GM19025 (cell line): ENCODE results near the gene TRIM28.
A peak's percentile ranks its signal among the peaks of the same experiment; 100 is the strongest.
"Not testable (repeated sequence)": the region's sequence is repeated elsewhere in the genome, so short reads cannot be mapped to it uniquely, and the experiment has no call there.

ENCODE experiments used
- ATAC-seq: cut with Tn5 transposase; IDR thresholded peaks from one replicate; pipeline ENCODE4 v1.9.1; 2021; ENCODE audit warnings: mild to moderate bottlenecking, low read depth, moderate library complexity; ENCODE audit not compliant: unreplicated experiment

TRIM28 gene

DNA sequence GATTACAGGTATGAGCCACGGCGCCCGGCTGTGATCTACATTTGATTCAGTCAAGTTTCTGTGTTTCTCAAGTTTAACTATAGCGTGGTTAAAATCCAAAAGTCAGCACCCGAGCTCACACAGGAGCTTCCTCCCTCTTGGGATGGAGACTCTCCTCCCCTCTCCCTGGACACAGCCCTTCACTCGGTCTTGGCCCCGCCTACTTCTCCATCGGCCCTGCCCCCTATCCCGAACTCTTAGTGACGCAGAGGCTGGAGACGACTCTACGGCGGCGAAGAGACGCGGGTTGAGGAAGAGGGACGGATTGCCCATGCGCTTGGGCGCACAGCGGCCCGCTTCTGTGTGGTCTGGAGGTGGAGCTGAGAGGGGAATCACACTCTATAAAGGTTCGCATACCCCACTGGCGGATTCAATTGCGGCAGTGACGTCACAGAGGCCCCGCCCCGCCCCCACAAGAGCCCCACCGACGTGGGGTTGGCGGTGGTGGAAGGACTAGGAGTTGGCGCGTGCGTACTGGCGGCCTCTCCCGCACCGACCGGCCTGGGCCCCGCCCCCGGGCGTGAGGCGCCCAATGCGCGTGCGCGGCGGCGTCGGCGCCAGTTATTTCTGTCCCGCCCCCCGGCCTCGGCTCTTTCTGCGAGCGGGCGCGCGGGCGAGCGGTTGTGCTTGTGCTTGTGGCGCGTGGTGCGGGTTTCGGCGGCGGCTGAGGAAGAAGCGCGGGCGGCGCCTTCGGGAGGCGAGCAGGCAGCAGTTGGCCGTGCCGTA is at the start of gene TRIM28:
TSS of gene TRIM28 (plus strand) at position 239 of the 765 bp plus-strand sequence. CDS start 694 bp downstream, outside the sequence.
- peak; percentile 68 for ATAC-seq

GRCh38 chr19:58497634-58498170 is 46.2 kb upstream of the TRIM28 start:
- ATAC-seq: no peak

- no peak for ATAC-seq
Measured at GRCh38 chr19:58498316-58499020, 45.4 kb upstream of the TRIM28 start.

- peak; percentile 94 for ATAC-seq
Measured at GRCh38 chr19:58499021-58499927, 44.6 kb upstream of the TRIM28 start.

DNA sequence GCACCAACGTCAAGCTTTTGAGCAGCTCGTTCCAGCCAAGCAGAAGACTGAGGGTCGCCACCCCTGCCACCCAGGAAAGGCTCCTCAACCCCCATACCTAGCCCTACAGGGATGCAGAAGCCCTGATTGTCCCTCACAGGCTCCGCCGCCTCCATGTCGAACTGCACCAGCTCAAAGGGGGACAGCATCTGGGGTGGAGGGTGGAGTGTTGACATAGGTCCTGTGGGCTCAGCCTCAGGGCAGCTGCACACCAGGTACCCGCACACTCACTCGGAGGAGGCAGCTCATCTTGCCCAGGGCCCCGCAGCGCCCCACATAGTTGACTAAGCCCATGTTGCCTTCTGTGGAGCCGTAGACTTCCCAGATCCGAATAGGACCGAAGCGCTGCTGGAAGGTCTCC is 43.6 kb upstream of the TRIM28 start:
- ATAC-seq: no peak

- not testable (repeated sequence) for ATAC-seq
Measured at GRCh38 chr19:58507602-58508223, 36.2 kb upstream of the TRIM28 start.

GRCh38 chr19:58509731-58510083 is 34.2 kb upstream of the TRIM28 start:
- ATAC-seq: no peak

GRCh38 chr19:58510084-58510862 is 33.6 kb upstream of the TRIM28 start:
- no peak for ATAC-seq

DNA sequence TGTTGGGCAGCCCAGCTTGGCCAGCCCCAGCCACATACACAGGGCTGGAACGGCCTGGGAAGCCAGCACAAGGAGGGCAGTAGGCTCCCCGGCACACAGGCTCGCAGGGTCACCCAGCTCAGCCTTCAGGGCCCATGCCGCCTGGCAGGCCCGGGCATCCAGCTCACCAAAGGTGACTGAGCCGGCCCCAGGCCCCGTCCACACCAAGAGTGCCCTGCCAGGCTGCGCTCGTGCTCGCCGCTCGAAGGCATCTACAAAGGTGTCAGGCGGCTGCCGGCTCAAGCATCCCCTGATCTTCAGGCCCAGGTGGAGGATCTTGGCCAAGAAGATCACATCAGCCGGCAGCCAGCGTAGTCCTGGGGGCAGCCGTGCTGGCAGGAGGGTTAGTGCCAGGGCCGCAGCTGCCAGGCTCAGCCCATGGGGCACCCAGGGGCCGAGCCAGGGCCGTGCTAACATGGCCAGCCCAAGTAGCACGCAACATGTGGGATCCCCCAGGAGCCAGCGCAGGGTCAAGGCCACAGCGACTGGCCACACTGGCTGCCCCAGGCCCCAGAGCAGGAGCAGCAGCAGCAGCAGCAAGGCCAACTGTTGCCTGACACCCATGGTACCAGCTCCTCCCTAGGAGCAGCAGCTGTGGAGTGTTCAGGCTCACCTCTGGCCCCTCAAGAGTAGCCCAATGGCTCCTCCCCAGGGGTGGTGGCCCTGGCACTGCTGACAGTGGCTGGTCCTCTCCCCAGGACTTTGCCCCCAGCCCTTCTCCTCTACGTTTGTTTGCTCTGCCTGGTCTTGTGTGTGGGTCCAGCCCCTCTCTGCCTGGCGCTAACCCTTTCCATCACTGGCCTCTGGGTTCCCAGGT is 32.3 kb upstream of the TRIM28 start, which contains the start of gene SLC27A5:
TSS of gene SLC27A5 (minus strand) at position 640 of the 856 bp plus-strand sequence. CDS start at position 603, 37 bp downstream.
- no peak for ATAC-seq

- ATAC-seq: no peak
Measured at GRCh38 chr19:58513213-58513693, 30.6 kb upstream of the TRIM28 start.

- ATAC-seq: peak; percentile 79
Measured at GRCh38 chr19:58513694-58514563, 29.9 kb upstream of the TRIM28 start.

GRCh38 chr19:58514564-58515022 is 29.3 kb upstream of the TRIM28 start:
- ATAC-seq: no peak

GRCh38 chr19:58515259-58515658 is 28.6 kb upstream of the TRIM28 start:
- ATAC-seq: no peak

DNA sequence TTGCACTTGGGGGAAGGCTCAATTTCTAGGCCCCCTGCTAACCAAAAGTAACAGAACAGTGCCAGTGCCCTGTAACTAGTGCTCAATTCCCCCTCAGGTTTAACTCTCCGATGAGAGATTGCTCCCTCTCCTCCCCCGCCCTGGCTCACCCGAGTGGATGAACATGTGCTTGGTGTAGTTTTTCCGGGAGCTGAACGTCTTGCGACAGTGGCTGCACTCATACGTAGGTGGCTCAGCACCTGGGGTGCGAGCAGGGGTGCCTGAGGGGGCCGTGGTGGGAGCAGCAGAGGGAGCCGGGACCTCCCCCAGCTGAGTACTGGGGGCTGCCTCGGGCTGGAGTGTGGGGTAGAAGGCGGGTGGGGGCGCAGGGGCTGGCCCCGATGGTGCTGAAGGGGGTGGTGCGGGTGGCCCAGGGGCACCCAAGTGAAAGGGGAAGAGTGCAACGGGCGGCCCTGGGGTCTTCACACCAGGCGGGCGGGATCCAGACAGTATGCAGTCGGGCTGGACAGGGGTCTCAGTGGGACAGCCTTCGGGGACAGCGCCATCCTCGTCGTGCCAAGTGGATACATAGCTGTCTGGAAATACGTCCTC is 27.5 kb upstream of the TRIM28 start:
- no peak for ATAC-seq

DNA sequence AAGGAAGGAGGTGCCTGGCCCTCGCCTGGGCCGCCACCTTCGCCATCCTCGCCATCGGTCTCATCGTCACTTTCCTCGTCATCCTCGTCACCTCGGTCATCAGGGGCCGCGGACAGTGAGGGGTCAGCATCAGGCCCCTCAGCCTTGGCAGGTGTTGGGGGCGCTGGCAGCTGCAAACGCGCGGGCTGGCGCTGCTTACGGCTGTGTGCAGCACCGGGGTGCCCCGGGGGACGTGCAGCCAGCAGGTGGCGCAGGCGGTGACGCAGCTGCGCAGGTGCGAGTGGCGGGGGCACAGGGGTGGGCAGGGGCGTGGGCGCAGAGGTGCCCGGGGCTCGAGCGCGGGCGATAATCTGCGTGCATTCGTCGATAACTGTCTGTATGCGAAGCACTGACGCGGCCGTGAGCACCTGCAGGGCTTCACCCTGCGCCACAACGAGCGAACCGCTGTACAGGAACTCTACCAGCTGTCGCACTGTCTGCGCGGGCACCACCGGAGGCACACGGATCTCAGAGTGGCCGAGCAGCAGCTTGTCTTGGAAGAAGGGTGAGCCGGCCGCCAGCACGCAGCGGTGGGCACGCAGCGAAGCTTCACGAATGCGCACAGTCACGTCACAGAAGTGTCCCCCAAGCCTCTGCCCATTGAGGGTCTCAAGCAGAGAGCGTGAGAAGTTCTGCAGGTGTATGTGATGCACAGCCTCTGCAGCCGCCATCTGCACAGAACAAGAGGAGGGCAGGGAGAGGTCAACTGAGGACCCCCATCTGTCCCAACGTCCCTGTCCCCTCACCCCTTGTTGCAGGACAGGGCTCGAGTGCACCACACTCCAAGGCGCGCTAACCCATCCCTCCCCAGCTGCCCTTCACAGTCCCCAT is 26.7 kb upstream of the TRIM28 start:
- no peak for ATAC-seq
